Measurements from ENCODE around the gene TMEM169. TPM values are rescaled to one million over a fixed set of nuclear protein-coding genes. Genes with fewer than 3 reads are reported as not detected.

TMEM169 gene
- total and polyA plus RNA-seq, 2 of the 13 experiments (the other 11 are each of a cell fraction or from before 2014, with no cell fraction given) = 1.5 to 4.5 TPM

DNA sequence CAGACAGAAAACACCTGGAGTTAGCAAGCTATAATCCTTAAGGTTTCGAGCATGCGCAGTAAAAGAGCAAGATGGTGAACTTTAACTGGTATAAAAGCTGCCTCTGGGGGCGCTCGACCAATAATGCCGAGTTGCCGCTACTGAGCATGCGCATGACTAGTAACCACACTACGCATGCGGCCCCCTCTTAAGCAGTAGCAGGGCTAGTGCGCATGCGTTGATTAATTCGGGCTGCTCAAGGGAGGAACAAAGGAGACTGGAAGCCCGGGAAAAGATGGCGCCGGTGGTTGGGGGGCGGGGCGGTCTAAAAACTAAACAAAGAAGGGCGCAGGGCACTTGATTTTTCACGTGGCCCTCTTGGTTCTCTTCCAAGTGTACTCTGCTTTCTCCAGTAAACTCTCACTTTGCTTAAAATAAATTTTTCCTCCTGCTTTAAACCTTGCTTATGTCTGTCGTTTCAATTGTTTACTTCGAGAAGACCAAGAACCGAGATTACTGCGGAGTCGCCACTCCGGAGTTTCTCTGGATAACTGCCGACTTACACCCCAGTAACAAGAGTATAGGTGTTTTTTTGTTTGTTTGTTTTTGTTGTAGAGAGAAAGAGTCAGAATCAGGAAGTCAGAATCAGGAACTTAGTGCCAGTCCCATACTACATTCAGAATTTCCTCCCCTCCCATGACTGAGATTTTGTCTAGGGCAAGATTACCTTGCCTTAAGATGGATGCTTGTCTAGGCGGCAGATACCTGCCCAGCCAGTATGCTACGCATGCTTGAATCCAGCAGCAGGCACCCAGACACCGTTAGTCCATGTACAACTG lies 33.2 kb downstream of the TMEM169 start (continued):
- TF ChIP-seq, protein P1, sequence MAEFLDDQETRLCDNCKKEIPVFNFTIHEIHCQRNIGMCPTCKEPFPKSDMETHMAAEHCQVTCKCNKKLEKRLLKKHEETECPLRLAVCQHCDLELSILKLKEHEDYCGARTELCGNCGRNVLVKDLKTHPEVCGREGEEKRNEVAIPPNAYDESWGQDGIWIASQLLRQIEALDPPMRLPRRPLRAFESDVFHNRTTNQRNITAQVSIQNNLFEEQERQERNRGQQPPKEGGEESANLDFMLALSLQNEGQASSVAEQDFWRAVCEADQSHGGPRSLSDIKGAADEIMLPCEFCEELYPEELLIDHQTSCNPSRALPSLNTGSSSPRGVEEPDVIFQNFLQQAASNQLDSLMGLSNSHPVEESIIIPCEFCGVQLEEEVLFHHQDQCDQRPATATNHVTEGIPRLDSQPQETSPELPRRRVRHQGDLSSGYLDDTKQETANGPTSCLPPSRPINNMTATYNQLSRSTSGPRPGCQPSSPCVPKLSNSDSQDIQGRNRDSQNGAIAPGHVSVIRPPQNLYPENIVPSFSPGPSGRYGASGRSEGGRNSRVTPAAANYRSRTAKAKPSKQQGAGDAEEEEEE (CRISPR knock-in tag; IDR thresholded peaks at IDR 0.05; ENCODE audit: borderline replicate concordance) = 0 out of 2 replicates have a peak, but pooled peaks have one; percentile 46
- TF ChIP-seq, protein P2, sequence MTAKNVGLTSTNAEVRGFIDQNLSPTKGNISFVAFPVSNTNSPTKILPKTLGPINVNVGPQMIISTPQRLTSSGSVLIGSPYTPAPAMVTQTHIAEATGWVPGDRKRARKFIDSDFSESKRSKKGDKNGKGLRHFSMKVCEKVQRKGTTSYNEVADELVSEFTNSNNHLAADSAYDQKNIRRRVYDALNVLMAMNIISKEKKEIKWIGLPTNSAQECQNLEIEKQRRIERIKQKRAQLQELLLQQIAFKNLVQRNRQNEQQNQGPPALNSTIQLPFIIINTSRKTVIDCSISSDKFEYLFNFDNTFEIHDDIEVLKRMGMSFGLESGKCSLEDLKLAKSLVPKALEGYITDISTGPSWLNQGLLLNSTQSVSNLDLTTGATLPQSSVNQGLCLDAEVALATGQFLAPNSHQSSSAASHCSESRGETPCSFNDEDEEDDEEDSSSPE (CRISPR knock-in tag; IDR thresholded peaks at IDR 0.05) = 0 out of 2 replicates have a peak, but pooled peaks have one; percentile 50
- TF ChIP-seq ZNF792 (CRISPR knock-in tag; IDR thresholded peaks at IDR 0.05) (no peak), CREM (IDR thresholded peaks at IDR 0.05) (peak; percentile 45), CREM (CRISPR knock-in tag; IDR thresholded peaks at IDR 0.05) (no peak), SOX5 (CRISPR knock-in tag; IDR thresholded peaks at IDR 0.05; ENCODE audit: borderline replicate concordance) (no peak), SAP130 (CRISPR knock-in tag; IDR thresholded peaks at IDR 0.05; ENCODE audit: low read depth) (peak; percentile 59; the same call in 1 of the 2 replicates), RBFOX2 (IDR thresholded peaks at IDR 0.05; ENCODE audit: low read depth, low read length) (peak; percentile 77), POLR2AphosphoS2 (IDR thresholded peaks at IDR 0.05; ENCODE audit: low read depth, low read length) (0 out of 2 replicates have a peak, but pooled peaks have one; percentile 80), BHLHE40 (IDR thresholded peaks at IDR 0.05; ENCODE audit: low read length) (0 out of 2 replicates have a peak, but pooled peaks have one; percentile 39), SRF (IDR thresholded peaks at IDR 0.05; ENCODE audit: low read depth, low read length) (0 out of 2 replicates have a peak, but pooled peaks have one; percentile 2), FOSL2 (CRISPR knock-in tag; IDR thresholded peaks at IDR 0.05) (peak; percentile 28; the same call in 1 of the 2 replicates), ZNF331 (CRISPR knock-in tag; IDR thresholded peaks at IDR 0.05) (0 out of 2 replicates have a peak, but pooled peaks have one; percentile 9), RBM22 (optimal IDR thresholded peaks at IDR 0.05; ENCODE audit: low read length) (peak; percentile 67)
- TF ChIP-seq, protein P3, sequence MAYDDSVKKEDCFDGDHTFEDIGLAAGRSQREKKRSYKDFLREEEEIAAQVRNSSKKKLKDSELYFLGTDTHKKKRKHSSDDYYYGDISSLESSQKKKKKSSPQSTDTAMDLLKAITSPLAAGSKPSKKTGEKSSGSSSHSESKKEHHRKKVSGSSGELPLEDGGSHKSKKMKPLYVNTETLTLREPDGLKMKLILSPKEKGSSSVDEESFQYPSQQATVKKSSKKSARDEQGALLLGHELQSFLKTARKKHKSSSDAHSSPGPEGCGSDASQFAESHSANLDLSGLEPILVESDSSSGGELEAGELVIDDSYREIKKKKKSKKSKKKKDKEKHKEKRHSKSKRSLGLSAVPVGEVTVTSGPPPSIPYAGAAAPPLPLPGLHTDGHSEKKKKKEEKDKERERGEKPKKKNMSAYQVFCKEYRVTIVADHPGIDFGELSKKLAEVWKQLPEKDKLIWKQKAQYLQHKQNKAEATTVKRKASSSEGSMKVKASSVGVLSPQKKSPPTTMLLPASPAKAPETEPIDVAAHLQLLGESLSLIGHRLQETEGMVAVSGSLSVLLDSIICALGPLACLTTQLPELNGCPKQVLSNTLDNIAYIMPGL (CRISPR knock-in tag; IDR thresholded peaks at IDR 0.05; ENCODE audit: borderline replicate concordance in 1 of 2, low read depth in 1 of 2) = peak; percentile 22 to 70; a peak in 3 of 4 replicates
- TF ChIP-seq, protein P4, sequence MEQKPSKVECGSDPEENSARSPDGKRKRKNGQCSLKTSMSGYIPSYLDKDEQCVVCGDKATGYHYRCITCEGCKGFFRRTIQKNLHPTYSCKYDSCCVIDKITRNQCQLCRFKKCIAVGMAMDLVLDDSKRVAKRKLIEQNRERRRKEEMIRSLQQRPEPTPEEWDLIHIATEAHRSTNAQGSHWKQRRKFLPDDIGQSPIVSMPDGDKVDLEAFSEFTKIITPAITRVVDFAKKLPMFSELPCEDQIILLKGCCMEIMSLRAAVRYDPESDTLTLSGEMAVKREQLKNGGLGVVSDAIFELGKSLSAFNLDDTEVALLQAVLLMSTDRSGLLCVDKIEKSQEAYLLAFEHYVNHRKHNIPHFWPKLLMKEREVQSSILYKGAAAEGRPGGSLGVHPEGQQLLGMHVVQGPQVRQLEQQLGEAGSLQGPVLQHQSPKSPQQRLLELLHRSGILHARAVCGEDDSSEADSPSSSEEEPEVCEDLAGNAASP (CRISPR knock-in tag; IDR thresholded peaks at IDR 0.05; ENCODE audit: borderline replicate concordance) = 0 out of 2 replicates have a peak, but pooled peaks have one; percentile 11
- TF ChIP-seq, protein P5, sequence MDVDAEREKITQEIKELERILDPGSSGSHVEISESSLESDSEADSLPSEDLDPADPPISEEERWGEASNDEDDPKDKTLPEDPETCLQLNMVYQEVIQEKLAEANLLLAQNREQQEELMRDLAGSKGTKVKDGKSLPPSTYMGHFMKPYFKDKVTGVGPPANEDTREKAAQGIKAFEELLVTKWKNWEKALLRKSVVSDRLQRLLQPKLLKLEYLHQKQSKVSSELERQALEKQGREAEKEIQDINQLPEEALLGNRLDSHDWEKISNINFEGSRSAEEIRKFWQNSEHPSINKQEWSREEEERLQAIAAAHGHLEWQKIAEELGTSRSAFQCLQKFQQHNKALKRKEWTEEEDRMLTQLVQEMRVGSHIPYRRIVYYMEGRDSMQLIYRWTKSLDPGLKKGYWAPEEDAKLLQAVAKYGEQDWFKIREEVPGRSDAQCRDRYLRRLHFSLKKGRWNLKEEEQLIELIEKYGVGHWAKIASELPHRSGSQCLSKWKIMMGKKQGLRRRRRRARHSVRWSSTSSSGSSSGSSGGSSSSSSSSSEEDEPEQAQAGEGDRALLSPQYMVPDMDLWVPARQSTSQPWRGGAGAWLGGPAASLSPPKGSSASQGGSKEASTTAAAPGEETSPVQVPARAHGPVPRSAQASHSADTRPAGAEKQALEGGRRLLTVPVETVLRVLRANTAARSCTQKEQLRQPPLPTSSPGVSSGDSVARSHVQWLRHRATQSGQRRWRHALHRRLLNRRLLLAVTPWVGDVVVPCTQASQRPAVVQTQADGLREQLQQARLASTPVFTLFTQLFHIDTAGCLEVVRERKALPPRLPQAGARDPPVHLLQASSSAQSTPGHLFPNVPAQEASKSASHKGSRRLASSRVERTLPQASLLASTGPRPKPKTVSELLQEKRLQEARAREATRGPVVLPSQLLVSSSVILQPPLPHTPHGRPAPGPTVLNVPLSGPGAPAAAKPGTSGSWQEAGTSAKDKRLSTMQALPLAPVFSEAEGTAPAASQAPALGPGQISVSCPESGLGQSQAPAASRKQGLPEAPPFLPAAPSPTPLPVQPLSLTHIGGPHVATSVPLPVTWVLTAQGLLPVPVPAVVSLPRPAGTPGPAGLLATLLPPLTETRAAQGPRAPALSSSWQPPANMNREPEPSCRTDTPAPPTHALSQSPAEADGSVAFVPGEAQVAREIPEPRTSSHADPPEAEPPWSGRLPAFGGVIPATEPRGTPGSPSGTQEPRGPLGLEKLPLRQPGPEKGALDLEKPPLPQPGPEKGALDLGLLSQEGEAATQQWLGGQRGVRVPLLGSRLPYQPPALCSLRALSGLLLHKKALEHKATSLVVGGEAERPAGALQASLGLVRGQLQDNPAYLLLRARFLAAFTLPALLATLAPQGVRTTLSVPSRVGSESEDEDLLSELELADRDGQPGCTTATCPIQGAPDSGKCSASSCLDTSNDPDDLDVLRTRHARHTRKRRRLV (CRISPR knock-in tag; IDR thresholded peaks at IDR 0.05) = 0 out of 2 replicates have a peak, but pooled peaks have one; percentile 39
